ENCODE measurements around the gene SLC22A25.

The SLC22A25 gene

DNA sequence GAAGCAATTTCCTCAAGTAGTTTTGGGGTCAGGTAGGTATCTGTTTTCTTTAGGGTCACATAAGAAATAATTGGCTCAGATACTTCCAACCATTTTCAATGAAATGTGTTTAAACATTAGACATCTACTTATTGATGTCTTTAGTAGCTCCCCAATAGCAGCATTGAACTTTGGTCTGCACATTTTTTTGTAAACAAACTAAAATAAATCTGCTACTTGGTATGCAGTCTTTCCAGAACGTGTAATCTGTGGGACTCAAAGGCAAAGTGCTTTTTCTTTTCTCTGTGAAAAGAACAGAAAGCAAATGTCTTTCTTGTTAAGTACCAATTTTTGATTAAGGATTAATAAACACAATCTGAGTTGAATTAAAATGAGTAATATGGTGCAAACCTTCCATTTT lies 13.6 kb downstream of the SLC22A25 start:
- no peak for FAIRE-seq

DNA sequence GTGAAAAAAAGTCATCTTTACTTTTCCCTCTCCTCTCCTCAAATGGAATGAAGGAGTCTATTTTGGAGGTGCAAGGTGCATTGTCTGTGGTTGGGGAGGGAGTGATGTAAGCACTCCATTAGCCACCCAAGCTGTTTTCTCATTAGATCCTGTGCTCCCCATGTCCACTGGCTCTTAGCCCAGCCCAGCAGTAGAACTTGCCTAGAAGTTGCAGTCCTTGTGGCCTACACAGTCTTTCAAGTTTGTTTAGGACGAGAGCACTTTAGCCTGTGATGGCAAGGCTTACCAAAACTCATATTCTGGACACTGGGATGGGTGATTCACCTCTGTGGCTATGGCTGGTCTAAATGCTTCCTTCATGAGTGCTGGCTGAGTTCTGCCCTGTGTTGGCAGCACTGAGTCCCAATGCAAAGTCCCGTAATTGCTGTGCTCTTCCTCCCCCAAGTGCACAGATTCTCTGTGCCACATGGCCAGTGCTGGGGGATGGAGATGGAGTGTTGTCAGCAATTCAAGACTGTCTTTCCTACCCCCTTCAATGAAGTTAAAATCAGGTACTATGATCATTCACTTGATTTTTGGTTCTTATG lies 15.8 kb downstream of the SLC22A25 start:
- FAIRE-seq = no peak

GRCh38 chr11:63226488-63227114 lies 16.8 kb downstream of the SLC22A25 start:
- no peak for FAIRE-seq

- FAIRE-seq = no peak
Observed at GRCh38 chr11:63214093-63214492, 29.3 kb downstream of the SLC22A25 start.

DNA sequence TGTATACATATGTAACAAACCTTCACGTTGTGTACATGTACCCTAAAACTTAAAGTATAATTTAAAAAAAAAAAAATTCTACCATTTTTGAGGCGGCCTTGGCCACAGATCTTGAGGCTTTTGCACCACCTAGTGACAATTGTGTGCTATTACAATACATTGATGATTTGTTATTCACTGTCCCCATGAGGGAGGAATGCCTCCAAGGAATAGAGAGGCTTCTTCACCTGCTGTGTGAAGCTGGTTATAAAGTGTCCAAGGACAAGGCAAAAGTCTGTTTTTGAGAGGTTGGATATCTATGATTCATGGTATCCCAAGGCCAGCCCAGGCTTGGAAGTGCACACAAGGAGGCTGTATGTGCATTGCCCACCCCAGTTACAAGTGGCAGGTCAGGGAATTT lies 30.7 kb downstream of the SLC22A25 start:
- FAIRE-seq = no peak

- FAIRE-seq = no peak
Observed at GRCh38 chr11:63210111-63210510, 33.3 kb downstream of the SLC22A25 start.
